PC-9 (cell line): ENCODE data around the gene TERT.
A peak's percentile ranks its signal among the peaks of the same experiment; 100 is the strongest.

Experiments
- EZH2 ChIP-seq: fragments of 200-600 bp; sonication (generic); IDR thresholded peaks from 2 replicates; pipeline ENCODE4 v1.8.0; 2017; ENCODE audit warnings: antibody characterized with exemption, low read depth
- TF ChIP-seq, protein P1 (sequence below): fragments of 200-600 bp; sonication (generic); conservative IDR thresholded peaks from 2 replicates; pipeline ENCODE4 v1.6.1; 2017; ENCODE audit warnings: mixed run types, antibody characterized with exemption, mild to moderate bottlenecking, moderate library complexity

DNA sequence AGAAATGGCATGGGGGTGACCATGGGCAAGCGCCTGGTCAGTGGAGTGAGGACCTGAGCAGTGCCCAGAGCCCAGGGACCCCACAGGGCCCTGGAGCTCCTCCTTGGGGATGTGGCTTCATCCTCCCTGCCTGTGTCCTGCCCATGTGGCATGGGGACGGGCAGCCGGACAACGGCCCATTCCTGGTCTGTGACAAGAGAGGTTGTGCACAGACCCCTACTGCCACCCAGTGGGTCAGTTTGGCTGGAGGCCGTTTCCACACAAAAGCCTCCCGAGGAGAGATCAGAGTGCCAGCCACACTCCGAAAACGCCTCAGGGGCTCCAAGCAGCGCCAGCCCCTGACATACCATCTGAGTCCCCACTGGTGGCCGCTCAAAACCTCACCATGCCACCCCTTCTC is 49.9 kb downstream of the TERT start:
- TF ChIP-seq, protein P1, sequence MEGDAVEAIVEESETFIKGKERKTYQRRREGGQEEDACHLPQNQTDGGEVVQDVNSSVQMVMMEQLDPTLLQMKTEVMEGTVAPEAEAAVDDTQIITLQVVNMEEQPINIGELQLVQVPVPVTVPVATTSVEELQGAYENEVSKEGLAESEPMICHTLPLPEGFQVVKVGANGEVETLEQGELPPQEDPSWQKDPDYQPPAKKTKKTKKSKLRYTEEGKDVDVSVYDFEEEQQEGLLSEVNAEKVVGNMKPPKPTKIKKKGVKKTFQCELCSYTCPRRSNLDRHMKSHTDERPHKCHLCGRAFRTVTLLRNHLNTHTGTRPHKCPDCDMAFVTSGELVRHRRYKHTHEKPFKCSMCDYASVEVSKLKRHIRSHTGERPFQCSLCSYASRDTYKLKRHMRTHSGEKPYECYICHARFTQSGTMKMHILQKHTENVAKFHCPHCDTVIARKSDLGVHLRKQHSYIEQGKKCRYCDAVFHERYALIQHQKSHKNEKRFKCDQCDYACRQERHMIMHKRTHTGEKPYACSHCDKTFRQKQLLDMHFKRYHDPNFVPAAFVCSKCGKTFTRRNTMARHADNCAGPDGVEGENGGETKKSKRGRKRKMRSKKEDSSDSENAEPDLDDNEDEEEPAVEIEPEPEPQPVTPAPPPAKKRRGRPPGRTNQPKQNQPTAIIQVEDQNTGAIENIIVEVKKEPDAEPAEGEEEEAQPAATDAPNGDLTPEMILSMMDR = peak; percentile 57
- TF ChIP-seq EZH2 = no peak
